ENCODE results near the gene TMEM131.

DNA sequence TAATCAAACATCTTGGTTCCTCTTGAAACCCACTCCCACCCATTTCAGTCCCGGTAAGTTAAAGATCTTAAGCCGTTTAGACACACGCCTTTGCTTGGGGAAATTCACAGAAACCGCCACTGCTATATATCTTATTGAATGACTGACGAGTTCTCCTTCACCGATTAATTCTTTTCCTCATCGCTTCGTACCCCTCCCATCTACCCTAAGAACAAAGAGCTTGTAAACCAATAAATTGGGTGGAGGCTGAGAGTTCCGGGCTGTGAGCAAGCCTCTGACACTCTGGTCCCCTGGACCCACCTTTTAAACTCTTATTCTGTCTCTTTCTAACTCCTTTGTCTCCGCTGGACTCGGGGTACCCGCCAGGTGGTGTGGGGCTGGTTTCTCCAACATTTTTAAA lies 30.6 kb downstream of the TMEM131 start:
- TF ChIP-seq, protein P1, sequence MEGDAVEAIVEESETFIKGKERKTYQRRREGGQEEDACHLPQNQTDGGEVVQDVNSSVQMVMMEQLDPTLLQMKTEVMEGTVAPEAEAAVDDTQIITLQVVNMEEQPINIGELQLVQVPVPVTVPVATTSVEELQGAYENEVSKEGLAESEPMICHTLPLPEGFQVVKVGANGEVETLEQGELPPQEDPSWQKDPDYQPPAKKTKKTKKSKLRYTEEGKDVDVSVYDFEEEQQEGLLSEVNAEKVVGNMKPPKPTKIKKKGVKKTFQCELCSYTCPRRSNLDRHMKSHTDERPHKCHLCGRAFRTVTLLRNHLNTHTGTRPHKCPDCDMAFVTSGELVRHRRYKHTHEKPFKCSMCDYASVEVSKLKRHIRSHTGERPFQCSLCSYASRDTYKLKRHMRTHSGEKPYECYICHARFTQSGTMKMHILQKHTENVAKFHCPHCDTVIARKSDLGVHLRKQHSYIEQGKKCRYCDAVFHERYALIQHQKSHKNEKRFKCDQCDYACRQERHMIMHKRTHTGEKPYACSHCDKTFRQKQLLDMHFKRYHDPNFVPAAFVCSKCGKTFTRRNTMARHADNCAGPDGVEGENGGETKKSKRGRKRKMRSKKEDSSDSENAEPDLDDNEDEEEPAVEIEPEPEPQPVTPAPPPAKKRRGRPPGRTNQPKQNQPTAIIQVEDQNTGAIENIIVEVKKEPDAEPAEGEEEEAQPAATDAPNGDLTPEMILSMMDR (IDR thresholded peaks at IDR 0.05; ENCODE audit: control extremely low read depth in 1 of 3, insufficient read depth in 1 of 3, low read depth in 1 of 3, low read length in 3 of 3): no peak
- TF ChIP-seq EZH2 (IDR thresholded peaks at IDR 0.05; ENCODE audit: low read depth, low read length, severe bottlenecking) (no peak), FOSL1 (IDR thresholded peaks at IDR 0.05; ENCODE audit: insufficient read depth, low read depth, low read length) (no peak), TAF1 (IDR thresholded peaks at IDR 0.05; ENCODE audit: low read depth, low read length) (no peak), KDM5A (IDR thresholded peaks at IDR 0.05; ENCODE audit: low read length) (no peak), JUN (IDR thresholded peaks at IDR 0.05; ENCODE audit: low read depth, low read length) (no peak), CHD2 (IDR thresholded peaks at IDR 0.05; ENCODE audit: low read length) (no peak), POLR2A (IDR thresholded peaks at IDR 0.05; ENCODE audit: control extremely low read depth in 1 of 2, low read depth in 2 of 2, low read length in 2 of 2) (no peak), YY1 (IDR thresholded peaks at IDR 0.05; ENCODE audit: low read depth, low read length) (no peak), JUND (IDR thresholded peaks at IDR 0.05; ENCODE audit: low read length) (no peak)
- TF ChIP-seq, protein P2, sequence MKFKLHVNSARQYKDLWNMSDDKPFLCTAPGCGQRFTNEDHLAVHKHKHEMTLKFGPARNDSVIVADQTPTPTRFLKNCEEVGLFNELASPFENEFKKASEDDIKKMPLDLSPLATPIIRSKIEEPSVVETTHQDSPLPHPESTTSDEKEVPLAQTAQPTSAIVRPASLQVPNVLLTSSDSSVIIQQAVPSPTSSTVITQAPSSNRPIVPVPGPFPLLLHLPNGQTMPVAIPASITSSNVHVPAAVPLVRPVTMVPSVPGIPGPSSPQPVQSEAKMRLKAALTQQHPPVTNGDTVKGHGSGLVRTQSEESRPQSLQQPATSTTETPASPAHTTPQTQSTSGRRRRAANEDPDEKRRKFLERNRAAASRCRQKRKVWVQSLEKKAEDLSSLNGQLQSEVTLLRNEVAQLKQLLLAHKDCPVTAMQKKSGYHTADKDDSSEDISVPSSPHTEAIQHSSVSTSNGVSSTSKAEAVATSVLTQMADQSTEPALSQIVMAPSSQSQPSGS (IDR thresholded peaks at IDR 0.05; ENCODE audit: low read length): no peak

All from H1 (cell line).